ENCODE data around the gene ACTG2. TPM values are rescaled to one million over a fixed set of nuclear protein-coding genes. Genes with fewer than 3 reads are reported as not detected.

ACTG2 gene
- total RNA-seq, 4 donors from 2014 or later, result 394 to 3,499 (median 729) TPM

DNA sequence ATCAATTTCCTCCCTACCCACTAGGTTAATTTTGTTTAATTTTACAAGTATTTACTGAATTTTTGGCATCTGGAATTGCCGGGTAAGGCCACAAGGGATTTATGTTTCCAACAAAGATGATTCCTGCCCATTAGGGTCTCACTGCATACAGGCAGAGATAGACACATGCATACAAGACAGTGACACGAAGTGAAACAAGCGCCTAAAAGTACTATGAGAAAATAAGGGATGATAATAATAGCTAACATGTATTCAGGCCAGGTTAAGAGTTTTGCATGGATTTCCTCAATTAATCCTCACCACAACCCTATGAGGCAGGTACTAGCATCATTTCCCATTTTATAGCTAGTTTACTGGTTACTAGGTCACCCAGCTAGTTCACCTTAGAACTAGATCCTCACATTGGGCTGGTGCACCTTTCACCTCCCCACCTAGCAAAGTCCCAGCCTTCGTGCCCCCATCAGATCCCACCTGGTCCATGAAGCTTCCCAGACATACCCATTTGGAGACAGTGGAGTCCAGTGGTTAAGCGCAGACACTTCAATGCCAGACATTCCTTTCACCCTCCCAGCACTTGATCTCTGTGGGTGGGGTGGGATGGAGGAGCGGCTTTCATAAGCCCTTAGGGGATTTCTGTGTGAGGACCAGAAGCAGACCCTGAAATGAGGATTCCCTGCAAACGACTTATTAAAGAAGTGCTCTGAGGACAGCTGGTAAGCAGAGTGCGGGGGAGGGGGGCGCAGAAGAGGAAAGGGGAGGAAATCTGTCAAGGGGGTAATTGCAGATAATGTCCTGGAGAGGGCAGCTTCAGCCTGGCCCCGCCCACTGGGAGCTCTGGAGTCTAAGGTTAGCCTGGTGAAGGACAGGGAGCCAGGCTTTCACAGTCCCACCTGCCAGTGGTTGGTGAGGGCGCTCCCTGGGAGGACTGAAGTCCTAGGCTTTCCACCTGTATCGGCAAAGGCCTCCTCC lies 28.1 kb downstream of the ACTG2 start:
- H3K4me3 ChIP-seq, result no peak overlapping the region
- peak; percentile 53 for DNase-seq
- in situ Hi-C loops (cut with MboI; ENCODE audit: low pct_ligation_motif_present in 1 of 4, low pct_unique_long_range_greater_than_20kb in 1 of 4, low sequenced_read_pairs in 3 of 4), result no loop called here
- no peaks in the 10 kb centered on the region for H3K36me3 ChIP-seq
- 70 to 72% methylated on average over 4 to 12 of the region's 12 CpGs for WGBS, 2 donors (ENCODE audit: low coverage in 1 of 2)
- no peak for TF ChIP-seq POLR2A (IDR thresholded peaks at IDR 0.05)
- peak in 2 of 3 donors; percentile 6 to 65 for TF ChIP-seq POLR2AphosphoS5 (IDR thresholded peaks at IDR 0.05)
- TF ChIP-seq, protein P1, sequence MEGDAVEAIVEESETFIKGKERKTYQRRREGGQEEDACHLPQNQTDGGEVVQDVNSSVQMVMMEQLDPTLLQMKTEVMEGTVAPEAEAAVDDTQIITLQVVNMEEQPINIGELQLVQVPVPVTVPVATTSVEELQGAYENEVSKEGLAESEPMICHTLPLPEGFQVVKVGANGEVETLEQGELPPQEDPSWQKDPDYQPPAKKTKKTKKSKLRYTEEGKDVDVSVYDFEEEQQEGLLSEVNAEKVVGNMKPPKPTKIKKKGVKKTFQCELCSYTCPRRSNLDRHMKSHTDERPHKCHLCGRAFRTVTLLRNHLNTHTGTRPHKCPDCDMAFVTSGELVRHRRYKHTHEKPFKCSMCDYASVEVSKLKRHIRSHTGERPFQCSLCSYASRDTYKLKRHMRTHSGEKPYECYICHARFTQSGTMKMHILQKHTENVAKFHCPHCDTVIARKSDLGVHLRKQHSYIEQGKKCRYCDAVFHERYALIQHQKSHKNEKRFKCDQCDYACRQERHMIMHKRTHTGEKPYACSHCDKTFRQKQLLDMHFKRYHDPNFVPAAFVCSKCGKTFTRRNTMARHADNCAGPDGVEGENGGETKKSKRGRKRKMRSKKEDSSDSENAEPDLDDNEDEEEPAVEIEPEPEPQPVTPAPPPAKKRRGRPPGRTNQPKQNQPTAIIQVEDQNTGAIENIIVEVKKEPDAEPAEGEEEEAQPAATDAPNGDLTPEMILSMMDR (IDR thresholded peaks at IDR 0.05), result peak; percentile 13 to 42 (median 28)
- H3K9me3 ChIP-seq, result no peaks in the 10 kb centered on the region
- H3K4me1 ChIP-seq, result peaks cover 0 to 2% (median 0%) of the 10 kb centered on the region in 4 donors
- intact Hi-C loops (cut with DNase I; ENCODE audit: low total_unique reads), result loop anchor here (10.0 kb wide), 1 partner anchor 64 kb away; the partner anchor contains the start of gene TET3
- H3K27me3 ChIP-seq, result no peaks in the 10 kb centered on the region
- H3K27ac ChIP-seq, result peak overlapping the region in 3 of 4 donors; percentile 34 to 68 (median 60)

DNA sequence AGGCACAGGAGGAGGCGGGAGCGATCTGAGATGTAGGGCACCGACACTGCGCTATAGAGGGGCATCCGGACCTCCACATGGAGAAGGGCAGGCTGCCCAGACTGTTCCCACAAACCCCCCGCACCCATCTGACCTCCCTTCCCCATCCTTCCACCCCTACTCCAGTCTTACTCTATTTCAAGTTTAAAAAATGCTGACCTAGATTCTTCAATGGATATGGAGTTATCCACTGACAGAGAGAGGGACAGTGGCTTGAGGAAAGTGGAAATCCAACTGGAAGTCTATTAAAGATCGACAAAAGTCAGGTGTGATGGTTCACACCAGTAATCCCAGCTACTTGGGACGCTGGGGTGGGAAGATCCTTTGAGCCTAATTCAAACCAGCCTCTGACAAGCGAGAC lies 28.8 kb downstream of the ACTG2 start:
- 80 to 93% methylated on average over 3 to 9 of the region's 9 CpGs for WGBS, 2 donors (ENCODE audit: low coverage in 1 of 2)
- DNase-seq, result no peak
- in situ Hi-C loops (cut with MboI; ENCODE audit: low pct_ligation_motif_present in 1 of 4, low pct_unique_long_range_greater_than_20kb in 1 of 4, low sequenced_read_pairs in 3 of 4), result no loop called here
- H3K27ac ChIP-seq, result peak overlapping the region in 3 of 4 donors; percentile 34 to 68 (median 60)
- H3K36me3 ChIP-seq, result no peaks in the 10 kb centered on the region
- no peaks in the 10 kb centered on the region for H3K27me3 ChIP-seq
- TF ChIP-seq POLR2A (IDR thresholded peaks at IDR 0.05) (no peak), EP300 (IDR thresholded peaks at IDR 0.05; ENCODE audit: low read depth) (no peak), POLR2AphosphoS5 (IDR thresholded peaks at IDR 0.05) (no peak)
- TF ChIP-seq, protein P1 (IDR thresholded peaks at IDR 0.05), result no peak
- no peaks in the 10 kb centered on the region for H3K9me3 ChIP-seq
- H3K4me3 ChIP-seq, result no peak overlapping the region
- H3K4me1 ChIP-seq, result peaks cover 0 to 7% (median 2%) of the 10 kb centered on the region in 4 donors
- intact Hi-C loops (cut with DNase I; ENCODE audit: low total_unique reads), result loop anchor here (10.0 kb wide), 1 partner anchor 63 kb away; the partner anchor contains the start of gene TET3

DNA sequence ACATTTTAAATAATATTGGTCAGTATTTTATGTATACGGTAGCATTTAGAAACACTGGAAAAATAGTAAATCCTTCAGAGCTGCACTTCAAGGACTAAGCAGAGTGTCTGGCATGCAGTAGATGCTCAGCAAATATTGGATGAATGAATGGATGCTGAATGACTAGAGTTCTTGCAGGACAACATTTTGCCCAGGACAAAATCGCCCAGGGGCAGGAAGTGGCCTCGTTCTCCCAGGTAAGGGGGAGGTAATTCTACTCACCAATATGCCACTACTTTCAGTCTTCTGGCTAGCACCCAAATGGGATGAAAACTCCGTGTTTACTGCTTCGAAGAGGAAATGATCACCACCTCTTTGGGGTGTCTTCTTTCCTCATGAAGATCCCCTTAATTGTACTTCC lies 29.9 kb downstream of the ACTG2 start:
- 46 to 52% methylated on average over 3 to 5 of the region's 5 CpGs for WGBS, 2 donors (ENCODE audit: low coverage in 1 of 2)
- TF ChIP-seq POLR2AphosphoS5 (IDR thresholded peaks at IDR 0.05), result no peak
- TF ChIP-seq EP300 (IDR thresholded peaks at IDR 0.05; ENCODE audit: low read depth), result no peak
- no peak for TF ChIP-seq POLR2A (IDR thresholded peaks at IDR 0.05)
- TF ChIP-seq, protein P1 (IDR thresholded peaks at IDR 0.05), result no peak
- intact Hi-C loops (cut with DNase I; ENCODE audit: low total_unique reads), result loop anchor here (10.0 kb wide), 1 partner anchor 62 kb away; the partner anchor contains the start of gene TET3

DNA sequence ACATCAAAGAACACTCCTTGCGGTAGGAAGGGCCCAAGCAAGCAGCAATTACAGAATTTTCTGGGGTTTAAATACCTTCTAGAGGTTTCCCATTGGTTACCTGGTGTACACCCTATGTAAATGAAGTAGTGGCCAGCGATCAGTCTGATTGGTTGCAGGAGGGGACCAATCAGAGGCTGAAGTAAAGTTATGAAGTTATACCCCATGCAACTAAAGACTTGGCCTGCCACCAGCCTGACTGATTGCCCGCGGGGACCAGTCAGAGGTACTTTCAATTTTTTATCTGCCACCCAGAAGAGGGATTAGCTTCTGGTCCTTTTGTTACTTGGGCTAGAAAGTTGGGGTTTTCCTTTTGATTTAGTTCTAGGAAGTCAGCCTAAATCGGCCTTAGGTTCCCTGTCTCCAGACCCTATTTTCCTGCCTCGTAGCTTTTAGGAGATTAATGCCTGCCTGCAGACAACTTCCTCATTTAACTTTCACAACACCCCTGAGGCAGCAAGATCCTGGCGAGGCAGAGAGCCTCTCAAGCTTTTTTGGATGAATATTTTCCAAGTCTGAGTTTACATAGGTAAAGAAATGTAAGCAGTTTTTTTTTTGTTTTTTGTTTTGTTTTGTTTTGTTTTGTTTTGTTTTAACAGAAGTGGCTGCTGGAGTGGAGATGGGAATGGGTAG lies 32.4 kb downstream of the ACTG2 start:
- peak; percentile 69 for DNase-seq
- WGBS, 2 donors (ENCODE audit: low coverage in 1 of 2), result 48 to 56% methylated on average over 4 to 7 of the region's 7 CpGs
- Histone ChIP-seq H3K36me3 (no peaks in the 10 kb centered on the region), H3K4me3 (peak overlapping the region in 2 of 4 donors; percentile 1 to 66), H3K27ac (peak overlapping the region; percentile 94 to 99 (median 96)), H3K4me1 (peaks cover 18 to 38% (median 32%) of the 10 kb centered on the region in 4 donors), H3K27me3 (no peaks in the 10 kb centered on the region), H3K9me3 (no peaks in the 10 kb centered on the region)
- intact Hi-C loops (cut with DNase I; ENCODE audit: low total_unique reads), result loop anchor here (10.0 kb wide), 1 partner anchor 60 kb away; the partner anchor contains the start of gene TET3
- in situ Hi-C loops (cut with MboI; ENCODE audit: low pct_ligation_motif_present in 1 of 4, low pct_unique_long_range_greater_than_20kb in 1 of 4, low sequenced_read_pairs in 3 of 4), result no loop called here
- TF ChIP-seq POLR2AphosphoS5 (IDR thresholded peaks at IDR 0.05), result peak; percentile 45 to 81 (median 81)
- TF ChIP-seq, protein P1 (IDR thresholded peaks at IDR 0.05), result no peak
- no peak for TF ChIP-seq EP300 (IDR thresholded peaks at IDR 0.05; ENCODE audit: low read depth)
- TF ChIP-seq POLR2A (IDR thresholded peaks at IDR 0.05), result peak; percentile 77

More for the DNA sequence above, 29.9 kb downstream of the ACTG2 start:
- Histone ChIP-seq H3K4me1 (peaks cover 0 to 13% (median 7%) of the 10 kb centered on the region in 4 donors), H3K27ac (no peak overlapping the region), H3K4me3 (no peak overlapping the region), H3K27me3 (no peaks in the 10 kb centered on the region), H3K9me3 (no peaks in the 10 kb centered on the region), H3K36me3 (no peaks in the 10 kb centered on the region)
- no peak for DNase-seq
- in situ Hi-C loops (cut with MboI; ENCODE audit: low pct_ligation_motif_present in 1 of 4, low pct_unique_long_range_greater_than_20kb in 1 of 4, low sequenced_read_pairs in 3 of 4), result no loop called here

Measured in transverse colon (tissue), 4 donors.